ENCODE data around the gene TMCC1. TPM values are rescaled to one million over a fixed set of nuclear protein-coding genes. Genes with fewer than 3 reads are reported as not detected.

Gene TMCC1
- total and polyA plus RNA-seq, 4 donors, result 10.2 to 60.0 (median 11.0) TPM

- H3K36me3 ChIP-seq (ENCODE audit: control insufficient read depth in 4 of 4, insufficient read depth in 3 of 4, low read depth in 1 of 4, low read length in 3 of 4), result peaks cover 0 to 3% (median 0%) of the 10 kb centered on the region in 4 donors
- no peaks in the 10 kb centered on the region for H3K27me3 ChIP-seq (ENCODE audit: control insufficient read depth in 4 of 4, insufficient read depth in 4 of 4, low read length in 3 of 4)
- no peak for DNase-seq (ENCODE audit: low spot score)
- H3K4me1 ChIP-seq (ENCODE audit: control insufficient read depth in 4 of 4, insufficient read depth in 4 of 4, low read length in 3 of 4), result peaks cover 0 to 2% (median 0%) of the 10 kb centered on the region in 4 donors
- no peak overlapping the region for H3K27ac ChIP-seq (ENCODE audit: low read depth in 1 of 2, low read length in 2 of 2)
- H3K9ac ChIP-seq (ENCODE audit: low read depth in 1 of 2, low read length in 2 of 2), result no peak overlapping the region
- 87% methylated on average over 5 of the region's 5 CpGs for WGBS
- H3K9me3 ChIP-seq (ENCODE audit: control insufficient read depth in 4 of 4, low read length in 3 of 4), result no peaks in the 10 kb centered on the region
- TF ChIP-seq NR2F2 (IDR thresholded peaks at IDR 0.05), result no peak
- TF ChIP-seq, protein P1, sequence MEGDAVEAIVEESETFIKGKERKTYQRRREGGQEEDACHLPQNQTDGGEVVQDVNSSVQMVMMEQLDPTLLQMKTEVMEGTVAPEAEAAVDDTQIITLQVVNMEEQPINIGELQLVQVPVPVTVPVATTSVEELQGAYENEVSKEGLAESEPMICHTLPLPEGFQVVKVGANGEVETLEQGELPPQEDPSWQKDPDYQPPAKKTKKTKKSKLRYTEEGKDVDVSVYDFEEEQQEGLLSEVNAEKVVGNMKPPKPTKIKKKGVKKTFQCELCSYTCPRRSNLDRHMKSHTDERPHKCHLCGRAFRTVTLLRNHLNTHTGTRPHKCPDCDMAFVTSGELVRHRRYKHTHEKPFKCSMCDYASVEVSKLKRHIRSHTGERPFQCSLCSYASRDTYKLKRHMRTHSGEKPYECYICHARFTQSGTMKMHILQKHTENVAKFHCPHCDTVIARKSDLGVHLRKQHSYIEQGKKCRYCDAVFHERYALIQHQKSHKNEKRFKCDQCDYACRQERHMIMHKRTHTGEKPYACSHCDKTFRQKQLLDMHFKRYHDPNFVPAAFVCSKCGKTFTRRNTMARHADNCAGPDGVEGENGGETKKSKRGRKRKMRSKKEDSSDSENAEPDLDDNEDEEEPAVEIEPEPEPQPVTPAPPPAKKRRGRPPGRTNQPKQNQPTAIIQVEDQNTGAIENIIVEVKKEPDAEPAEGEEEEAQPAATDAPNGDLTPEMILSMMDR (IDR thresholded peaks at IDR 0.05; ENCODE audit: low read depth, low read length, missing input control), result no peak
- TF ChIP-seq GABPA (IDR thresholded peaks at IDR 0.05 in 1 of 2, conservative IDR thresholded peaks at IDR 0.05 in 1 of 2), result no peak
- no peak for TF ChIP-seq SP1 (IDR thresholded peaks at IDR 0.05)
- TF ChIP-seq RXRA (IDR thresholded peaks at IDR 0.05), result no peak
- TF ChIP-seq JUND (IDR thresholded peaks at IDR 0.05), result no peak
- no peak for TF ChIP-seq FOXA1 (IDR thresholded peaks at IDR 0.05)
- no peak overlapping the region for H3K4me3 ChIP-seq (ENCODE audit: low read depth in 1 of 3, low read length in 3 of 3)
Measured at GRCh38 chr3:129867506-129868124, 25.9 kb downstream of the TMCC1 start.

DNA sequence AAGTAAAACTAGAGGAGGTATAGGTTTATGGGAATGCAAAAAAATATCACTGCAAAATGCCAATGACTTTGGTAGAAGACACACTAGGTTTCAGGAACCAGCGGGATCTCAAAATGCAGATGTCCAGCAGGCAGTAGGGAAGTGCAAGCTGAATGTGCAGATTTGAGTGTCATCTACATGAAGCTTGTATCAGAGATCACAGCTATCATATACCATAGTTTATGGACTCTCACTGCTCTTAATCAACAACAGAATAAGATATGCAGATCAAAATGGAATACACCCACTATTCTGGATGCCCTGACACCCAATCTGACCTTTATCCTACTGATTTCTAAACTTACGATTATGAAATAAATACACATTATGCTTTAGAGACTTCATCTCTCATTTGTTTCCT is 27.7 kb downstream of the TMCC1 start:
- no peak overlapping the region for H3K9ac ChIP-seq (ENCODE audit: low read depth in 1 of 2, low read length in 2 of 2)
- DNase-seq (ENCODE audit: low spot score), result no peak

More for the DNA sequence above, 27.7 kb downstream of the TMCC1 start:
- WGBS, result 70% methylated on average over 2 of the region's 2 CpGs
- Histone ChIP-seq H3K9me3 (ENCODE audit: control insufficient read depth in 4 of 4, low read length in 3 of 4) (no peaks in the 10 kb centered on the region), H3K36me3 (ENCODE audit: control insufficient read depth in 4 of 4, insufficient read depth in 3 of 4, low read depth in 1 of 4, low read length in 3 of 4) (no peaks in the 10 kb centered on the region), H3K4me3 (ENCODE audit: low read depth in 1 of 3, low read length in 3 of 3) (no peak overlapping the region), H3K27me3 (ENCODE audit: control insufficient read depth in 4 of 4, insufficient read depth in 4 of 4, low read length in 3 of 4) (no peaks in the 10 kb centered on the region), H3K27ac (ENCODE audit: low read depth in 1 of 2, low read length in 2 of 2) (no peak overlapping the region), H3K4me1 (ENCODE audit: control insufficient read depth in 4 of 4, insufficient read depth in 4 of 4, low read length in 3 of 4) (peaks cover 0 to 2% (median 0%) of the 10 kb centered on the region in 4 donors)
- TF ChIP-seq RXRA (IDR thresholded peaks at IDR 0.05) (peak in 1 of 2 donors; percentile 16), TAF1 (conservative IDR thresholded peaks at IDR 0.05) (no peak), EGR1 (IDR thresholded peaks at IDR 0.05; ENCODE audit: low read depth in 2 of 2) (no peak), HNF4A (conservative IDR thresholded peaks at IDR 0.05) (peak; percentile 18 to 21), FOXA2 (IDR thresholded peaks at IDR 0.05) (no peak), ZBTB33 (IDR thresholded peaks at IDR 0.05) (no peak), JUND (IDR thresholded peaks at IDR 0.05) (no peak), NR2F2 (IDR thresholded peaks at IDR 0.05) (no peak)
- TF ChIP-seq, protein P2, sequence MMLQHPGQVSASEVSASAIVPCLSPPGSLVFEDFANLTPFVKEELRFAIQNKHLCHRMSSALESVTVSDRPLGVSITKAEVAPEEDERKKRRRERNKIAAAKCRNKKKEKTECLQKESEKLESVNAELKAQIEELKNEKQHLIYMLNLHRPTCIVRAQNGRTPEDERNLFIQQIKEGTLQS (IDR thresholded peaks at IDR 0.05), result no peak
- TF ChIP-seq, protein P1 (IDR thresholded peaks at IDR 0.05; ENCODE audit: low read depth, low read length, missing input control), result no peak

Measured in liver (tissue), 9 donors.